Measurements from ENCODE around the gene ADCY3. TPM values are rescaled to one million over a fixed set of nuclear protein-coding genes. Genes with fewer than 3 reads are reported as not detected.

ADCY3 gene
- total and polyA plus RNA-seq, 9 donors, result 27.1 to 150 (median 97.4) TPM

GRCh38 chr2:24888177-24888576, 31.9 kb downstream of the ADCY3 start:
- H3K27ac ChIP-seq, result peak overlapping the region in 1 of 2 donors; percentile 20
- WGBS, 3 donors, result 82 to 87% (median 87%) methylated on average over 6 of the region's 6 CpGs
- no peaks in the 10 kb centered on the region for H3K27me3 ChIP-seq
- H3K9me3 ChIP-seq, result no peaks in the 10 kb centered on the region
- DNase-seq, result no peak
- intact Hi-C loops (cut with DNase I), result no loop called here
- TF ChIP-seq POLR2A (IDR thresholded peaks at IDR 0.05) (no peak), EP300 (IDR thresholded peaks at IDR 0.05) (no peak), CTCF (IDR thresholded peaks at IDR 0.05) (no peak)
- no peak overlapping the region for H3K4me3 ChIP-seq
- H3K36me3 ChIP-seq, result no peaks in the 10 kb centered on the region
- peaks cover 17% of the 10 kb centered on the region for H3K4me1 ChIP-seq (ENCODE audit: insufficient read depth)

GRCh38 chr2:24887307-24887874, 32.6 kb downstream of the ADCY3 start:
- DNase-seq, result no peak
- intact Hi-C loops (cut with DNase I), result no loop called here
- H3K9me3 ChIP-seq, result no peaks in the 10 kb centered on the region
- H3K4me3 ChIP-seq, result no peak overlapping the region
- TF ChIP-seq EP300 (IDR thresholded peaks at IDR 0.05), result no peak
- TF ChIP-seq POLR2A (IDR thresholded peaks at IDR 0.05), result no peak
- no peak for TF ChIP-seq CTCF (IDR thresholded peaks at IDR 0.05)
- WGBS, 3 donors, result 92 to 93% (median 93%) methylated on average over 20 of the region's 20 CpGs
- H3K4me1 ChIP-seq (ENCODE audit: insufficient read depth), result peaks cover 17% of the 10 kb centered on the region
- no peaks in the 10 kb centered on the region for H3K27me3 ChIP-seq
- no peak overlapping the region for H3K27ac ChIP-seq
- no peaks in the 10 kb centered on the region for H3K36me3 ChIP-seq

- DNase-seq, result no peak
- Histone ChIP-seq H3K27me3 (no peaks in the 10 kb centered on the region), H3K4me1 (ENCODE audit: insufficient read depth) (peaks cover 17% of the 10 kb centered on the region), H3K4me3 (no peak overlapping the region), H3K27ac (peak overlapping the region in 1 of 2 donors; percentile 5), H3K9me3 (no peaks in the 10 kb centered on the region), H3K36me3 (no peaks in the 10 kb centered on the region)
- 60 to 63% (median 62%) methylated on average over 16 of the region's 16 CpGs for WGBS, 3 donors
- intact Hi-C loops (cut with DNase I), result no loop called here
- TF ChIP-seq EP300 (IDR thresholded peaks at IDR 0.05) (no peak), CTCF (IDR thresholded peaks at IDR 0.05) (no peak), POLR2A (IDR thresholded peaks at IDR 0.05) (no peak)
Observed at GRCh38 chr2:24886691-24887304, 33.2 kb downstream of the ADCY3 start.

- no peak overlapping the region for H3K4me3 ChIP-seq
- H3K4me1 ChIP-seq (ENCODE audit: insufficient read depth), result peaks cover 17% of the 10 kb centered on the region
- H3K27me3 ChIP-seq, result no peaks in the 10 kb centered on the region
- no peaks in the 10 kb centered on the region for H3K36me3 ChIP-seq
- TF ChIP-seq EP300 (IDR thresholded peaks at IDR 0.05) (no peak), POLR2A (IDR thresholded peaks at IDR 0.05) (no peak), CTCF (IDR thresholded peaks at IDR 0.05) (no peak)
- no peaks in the 10 kb centered on the region for H3K9me3 ChIP-seq
- H3K27ac ChIP-seq, result no peak overlapping the region
- intact Hi-C loops (cut with DNase I), result no loop called here
- DNase-seq, result no peak
- 67 to 84% (median 70%) methylated on average over 13 of the region's 13 CpGs for WGBS, 3 donors
Observed at GRCh38 chr2:24886126-24886501, 33.9 kb downstream of the ADCY3 start.
